Activated CD8-positive, alpha-beta memory T cell treated with anti-CD3 and anti-CD28 coated beads, Interleukin-2, amount 50 U/mL, for 4 hours (primary cell): ENCODE data around the gene NEO1.
"Not testable (repeated sequence)": the region's sequence is repeated elsewhere in the genome, so short reads cannot be mapped to it uniquely, and the experiment has no call there.

Experiments used
- DNase-seq: peaks from one replicate; pipeline ENCODE4 v3.0.0-alpha.2; 2020

NEO1 gene

GRCh38 chr15:73221450-73221849, 169.2 kb downstream of the NEO1 start:
- DNase-seq = not testable (repeated sequence)

- DNase-seq = no peak
Measured at GRCh38 chr15:73225358-73226015, 173.2 kb downstream of the NEO1 start.

- no peak for DNase-seq
Measured at GRCh38 chr15:73226093-73226814, 174.0 kb downstream of the NEO1 start.

- no peak for DNase-seq
Measured at GRCh38 chr15:73227433-73228056, 175.3 kb downstream of the NEO1 start.

GRCh38 chr15:73228128-73228646, 175.9 kb downstream of the NEO1 start:
- DNase-seq = no peak

GRCh38 chr15:73231661-73232419, 179.6 kb downstream of the NEO1 start:
- no peak for DNase-seq

- no peak for DNase-seq
Measured at GRCh38 chr15:73232776-73233175, 180.5 kb downstream of the NEO1 start.

- DNase-seq = no peak
Measured at GRCh38 chr15:73233623-73234022, 181.4 kb downstream of the NEO1 start.

- no peak for DNase-seq
Measured at GRCh38 chr15:73237910-73238309, 185.6 kb downstream of the NEO1 start.

- no peak for DNase-seq
Measured at GRCh38 chr15:73239564-73240215, 187.4 kb downstream of the NEO1 start.

- DNase-seq = peak; percentile 73
Measured at GRCh38 chr15:73240866-73241499, 188.7 kb downstream of the NEO1 start.

GRCh38 chr15:73244333-73244732, 192.1 kb downstream of the NEO1 start:
- DNase-seq = no peak

GRCh38 chr15:73246439-73246838, 194.2 kb downstream of the NEO1 start:
- DNase-seq = no peak

- no peak for DNase-seq
Measured at GRCh38 chr15:73246898-73247297, 194.6 kb downstream of the NEO1 start.

- DNase-seq = no peak
Measured at GRCh38 chr15:73247331-73247730, 195.1 kb downstream of the NEO1 start.

- no peak for DNase-seq
Measured at GRCh38 chr15:73249499-73249898, 197.2 kb downstream of the NEO1 start.

GRCh38 chr15:73254598-73254997, 202.3 kb downstream of the NEO1 start:
- DNase-seq = no peak

GRCh38 chr15:73258271-73259108, 206.2 kb downstream of the NEO1 start:
- DNase-seq = no peak

- no peak for DNase-seq
Measured at GRCh38 chr15:73264881-73265280, 212.6 kb downstream of the NEO1 start.

- DNase-seq = peak; percentile 39
Measured at GRCh38 chr15:73265536-73266153, 213.4 kb downstream of the NEO1 start.

GRCh38 chr15:73268457-73268856, 216.2 kb downstream of the NEO1 start:
- no peak for DNase-seq
